GM21381 (cell line): ENCODE data around the gene IRF1.
"Not testable (repeated sequence)": the region's sequence is repeated elsewhere in the genome, so short reads cannot be mapped to it uniquely, and the experiment has no call there.

Source experiments
- ATAC-seq: cut with Tn5 transposase; IDR thresholded peaks from one replicate; pipeline ENCODE4 v1.9.1; 2021; ENCODE audit warnings: mild to moderate bottlenecking, moderate library complexity; ENCODE audit not compliant: unreplicated experiment

The IRF1 gene

GRCh38 chr5:132487841-132488555, 2.6 kb downstream of the IRF1 start:
- no peak for ATAC-seq

- no peak for ATAC-seq
These were observed 3.5 kb downstream of the IRF1 start for GRCh38 chr5:132487095-132487428.

GRCh38 chr5:132486318-132487094, 4.1 kb downstream of the IRF1 start:
- ATAC-seq, result no peak

GRCh38 chr5:132485641-132486317, 4.8 kb downstream of the IRF1 start:
- no peak for ATAC-seq

- not testable (repeated sequence) for ATAC-seq
These were observed 5.5 kb downstream of the IRF1 start for GRCh38 chr5:132484876-132485640.

- ATAC-seq, result no peak
These were observed 6.2 kb downstream of the IRF1 start for GRCh38 chr5:132484391-132484725.

- no peak for ATAC-seq
These were observed 6.7 kb downstream of the IRF1 start for GRCh38 chr5:132483661-132484390.

- ATAC-seq, result no peak
These were observed 7.5 kb downstream of the IRF1 start for GRCh38 chr5:132483101-132483500.

- no peak for ATAC-seq
These were observed 8.9 kb downstream of the IRF1 start for GRCh38 chr5:132481596-132482211.

GRCh38 chr5:132480893-132481595, 9.5 kb downstream of the IRF1 start:
- no peak for ATAC-seq

GRCh38 chr5:132480546-132480892, 10.1 kb downstream of the IRF1 start:
- no peak for ATAC-seq

- no peak for ATAC-seq
These were observed 10.5 kb downstream of the IRF1 start for GRCh38 chr5:132480042-132480441.

- peak; percentile 41 for ATAC-seq
These were observed 11.2 kb downstream of the IRF1 start for GRCh38 chr5:132479111-132479951.

GRCh38 chr5:132478366-132478871, 12.2 kb downstream of the IRF1 start:
- ATAC-seq, result no peak

GRCh38 chr5:132477784-132478365, 12.7 kb downstream of the IRF1 start:
- no peak for ATAC-seq

- no peak for ATAC-seq
These were observed 13.4 kb downstream of the IRF1 start for GRCh38 chr5:132476876-132477781.
